ENCODE measurements around the gene DBT. TPM values are rescaled to one million over a fixed set of nuclear protein-coding genes. Genes with fewer than 3 reads are reported as not detected.

Gene DBT
- total RNA-seq, 1 experiment from 2014 or later, result 3.7 TPM

- DNase-seq (ENCODE audit: low read depth), result no peak
Measured at GRCh38 chr1:100198596-100198995, 51.0 kb downstream of the DBT start.

DNA sequence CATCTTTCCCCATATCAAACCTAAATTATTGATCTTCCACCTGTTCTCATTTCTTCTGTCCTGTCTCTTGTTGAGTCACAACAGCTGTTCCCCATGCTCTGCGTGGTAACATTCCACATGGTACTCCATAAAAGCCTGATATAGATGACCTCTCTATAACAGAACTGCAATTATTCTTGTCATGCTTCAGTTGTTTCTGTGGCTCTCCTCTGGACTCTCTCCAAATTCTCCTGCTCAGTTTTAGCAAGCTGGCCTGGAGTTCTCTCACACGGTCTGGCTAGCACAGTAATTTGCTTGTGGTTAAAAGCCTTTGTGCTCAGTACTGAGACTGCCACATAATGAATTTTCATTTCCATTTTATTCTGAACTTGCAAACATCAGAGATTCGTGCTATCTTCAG is 61.0 kb downstream of the DBT start:
- DNase-seq (ENCODE audit: low read depth), result peak; percentile 97

- peak; percentile 61 for DNase-seq (ENCODE audit: low read depth)
Measured at GRCh38 chr1:100187912-100188311, 61.7 kb downstream of the DBT start.

- no peak for DNase-seq (ENCODE audit: low read depth)
Measured at GRCh38 chr1:100184536-100184935, 65.1 kb downstream of the DBT start.

DNA sequence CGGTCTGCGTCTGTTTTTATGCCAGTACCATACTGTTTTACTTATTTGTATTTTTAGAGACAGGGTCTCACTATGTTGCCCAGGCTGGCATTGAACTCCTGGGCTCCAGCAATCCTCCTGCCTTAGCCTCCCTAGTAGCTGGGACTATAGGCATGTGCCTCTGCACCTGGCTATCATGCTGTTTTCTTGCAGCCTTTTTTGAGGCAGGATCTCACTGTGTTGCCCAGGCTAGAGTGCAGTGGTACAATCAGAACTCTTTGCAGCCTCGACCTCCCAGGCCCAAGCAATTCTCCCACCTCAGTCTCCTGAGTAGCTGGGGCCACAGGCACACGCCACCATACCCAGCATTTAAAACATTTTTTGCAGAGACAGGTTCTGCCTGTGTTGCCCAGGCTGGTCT is 66.3 kb downstream of the DBT start:
- DNase-seq (ENCODE audit: low read depth), result no peak

DNA sequence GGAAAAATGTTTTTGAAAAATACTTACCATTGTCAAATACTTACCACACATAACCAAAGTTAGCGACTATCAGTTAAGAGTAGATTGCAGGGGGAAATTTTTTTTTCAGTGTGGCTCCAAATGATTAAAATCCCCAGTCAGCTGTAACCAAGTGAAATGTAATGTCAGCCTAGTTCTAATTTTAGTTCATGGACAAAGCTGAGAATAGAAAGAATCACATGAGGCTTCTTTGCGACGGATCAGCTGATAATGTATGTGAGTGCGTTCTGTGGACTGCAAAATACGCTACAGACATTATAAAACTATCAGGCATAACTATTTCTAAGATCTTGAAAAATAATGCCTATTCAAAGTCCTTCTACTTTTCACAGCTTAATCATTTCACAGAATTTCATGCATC is 71.5 kb downstream of the DBT start, which contains the start of gene LRRC39:
Gene LRRC39, minus strand, starts transcription at position 166 of the 400 bp plus-strand sequence. CDS start 9,740 bp downstream, outside the sequence.
- no peak for DNase-seq (ENCODE audit: low read depth)

- no peak for DNase-seq (ENCODE audit: low read depth)
Measured at GRCh38 chr1:100177295-100178041, 72.2 kb downstream of the DBT start.

- DNase-seq (ENCODE audit: low read depth), result no peak
Measured at GRCh38 chr1:100168051-100168450, 81.6 kb downstream of the DBT start.

GRCh38 chr1:100164702-100165101 is 84.9 kb downstream of the DBT start:
- DNase-seq (ENCODE audit: low read depth), result no peak

- peak; percentile 80 for DNase-seq (ENCODE audit: low read depth)
Measured at GRCh38 chr1:100164216-100164615, 85.4 kb downstream of the DBT start.

- no peak for DNase-seq (ENCODE audit: low read depth)
Measured at GRCh38 chr1:100162881-100163280, 86.8 kb downstream of the DBT start.

GRCh38 chr1:100152271-100152670 is 97.4 kb downstream of the DBT start:
- no peak for DNase-seq (ENCODE audit: low read depth)

GRCh38 chr1:100151679-100152078 is 98.0 kb downstream of the DBT start:
- no peak for DNase-seq (ENCODE audit: low read depth)

- no peak for DNase-seq (ENCODE audit: low read depth)
Measured at GRCh38 chr1:100147875-100148274, 101.8 kb downstream of the DBT start.

DNA sequence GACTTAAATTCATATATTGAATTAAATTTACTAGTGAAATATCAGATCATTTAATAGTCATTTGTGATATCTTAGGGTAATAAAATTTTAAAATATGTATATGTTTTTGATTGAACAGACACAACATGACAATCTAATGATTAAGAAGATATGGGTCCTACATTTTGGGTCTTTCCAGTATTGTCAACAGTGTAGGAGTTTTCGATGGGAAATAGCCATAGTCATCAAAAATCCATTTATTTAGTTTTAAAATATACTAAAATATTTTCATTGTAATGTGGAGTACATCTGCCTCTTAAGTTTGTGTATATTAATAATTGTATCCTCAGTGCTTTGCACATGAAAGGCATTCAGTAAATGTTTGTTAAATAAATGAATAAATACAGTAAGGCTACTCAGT is 102.7 kb downstream of the DBT start:
- no peak for DNase-seq (ENCODE audit: low read depth)

GRCh38 chr1:100145116-100145515 is 104.5 kb downstream of the DBT start:
- no peak for DNase-seq (ENCODE audit: low read depth)

DNA sequence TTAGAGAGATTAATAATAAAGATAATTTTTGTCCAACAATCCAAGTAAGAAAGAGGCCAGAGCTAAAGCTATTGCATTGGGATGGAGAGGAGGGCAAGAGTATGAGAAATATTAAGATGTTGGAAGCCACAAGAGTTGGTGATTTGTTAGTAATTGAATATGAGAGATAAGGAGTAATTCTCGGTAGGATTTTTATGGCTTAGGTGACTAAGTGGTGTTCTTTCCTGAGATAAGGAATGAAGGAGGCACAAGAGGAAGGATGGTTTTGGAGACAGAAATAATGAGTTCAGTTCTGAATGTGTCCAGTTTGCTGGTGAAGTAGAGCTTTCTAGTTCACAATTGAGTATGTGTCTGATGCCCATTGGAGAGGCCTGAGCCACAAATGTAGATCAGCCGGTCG is 107.3 kb downstream of the DBT start:
- DNase-seq (ENCODE audit: low read depth), result no peak

- DNase-seq (ENCODE audit: low read depth), result no peak
Measured at GRCh38 chr1:100141192-100141591, 108.4 kb downstream of the DBT start.

- DNase-seq (ENCODE audit: low read depth), result no peak
Measured at GRCh38 chr1:100137602-100138001, 112.0 kb downstream of the DBT start.
